Right hindlimb (tissue), 1 donor: ENCODE measurements around the gene CIB4.
A peak's percentile ranks its signal among the peaks of the same experiment; 100 is the strongest.

Experiments
- DNase-seq: peaks from one replicate; pipeline ENCODE4 v3.0.0-alpha.2; 2018

CIB4 gene

GRCh38 chr2:26619521-26619951, 21.6 kb downstream of the CIB4 start:
- no peak for DNase-seq

DNA sequence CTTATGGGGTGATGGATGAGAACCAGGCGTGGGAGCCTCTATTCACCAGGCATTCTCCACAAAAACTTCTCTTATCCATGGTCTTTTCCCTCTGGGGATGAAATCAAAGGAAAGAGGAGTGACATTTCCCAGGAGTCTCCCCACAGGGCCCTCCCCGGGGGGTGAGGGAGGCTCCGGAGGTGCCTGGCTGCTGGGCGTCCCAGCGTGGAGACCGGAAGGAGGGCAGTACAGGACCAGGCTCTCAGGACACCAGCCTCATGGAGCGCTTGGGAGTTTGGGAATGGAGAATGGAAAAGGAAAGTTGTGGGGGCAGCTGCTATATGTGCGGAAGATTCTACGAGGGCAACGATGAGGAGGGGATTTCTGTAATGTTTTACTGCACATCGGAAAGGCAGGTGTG, 22.1 kb downstream of the CIB4 start:
- no peak for DNase-seq

GRCh38 chr2:26618611-26619010, 22.6 kb downstream of the CIB4 start:
- DNase-seq, result no peak

GRCh38 chr2:26617588-26618083, 23.5 kb downstream of the CIB4 start:
- DNase-seq, result no peak

- DNase-seq, result no peak
Observed at GRCh38 chr2:26616706-26617587, 24.2 kb downstream of the CIB4 start.

GRCh38 chr2:26615860-26616705, 25.1 kb downstream of the CIB4 start:
- DNase-seq, result no peak

GRCh38 chr2:26615336-26615859, 25.8 kb downstream of the CIB4 start:
- no peak for DNase-seq

DNA sequence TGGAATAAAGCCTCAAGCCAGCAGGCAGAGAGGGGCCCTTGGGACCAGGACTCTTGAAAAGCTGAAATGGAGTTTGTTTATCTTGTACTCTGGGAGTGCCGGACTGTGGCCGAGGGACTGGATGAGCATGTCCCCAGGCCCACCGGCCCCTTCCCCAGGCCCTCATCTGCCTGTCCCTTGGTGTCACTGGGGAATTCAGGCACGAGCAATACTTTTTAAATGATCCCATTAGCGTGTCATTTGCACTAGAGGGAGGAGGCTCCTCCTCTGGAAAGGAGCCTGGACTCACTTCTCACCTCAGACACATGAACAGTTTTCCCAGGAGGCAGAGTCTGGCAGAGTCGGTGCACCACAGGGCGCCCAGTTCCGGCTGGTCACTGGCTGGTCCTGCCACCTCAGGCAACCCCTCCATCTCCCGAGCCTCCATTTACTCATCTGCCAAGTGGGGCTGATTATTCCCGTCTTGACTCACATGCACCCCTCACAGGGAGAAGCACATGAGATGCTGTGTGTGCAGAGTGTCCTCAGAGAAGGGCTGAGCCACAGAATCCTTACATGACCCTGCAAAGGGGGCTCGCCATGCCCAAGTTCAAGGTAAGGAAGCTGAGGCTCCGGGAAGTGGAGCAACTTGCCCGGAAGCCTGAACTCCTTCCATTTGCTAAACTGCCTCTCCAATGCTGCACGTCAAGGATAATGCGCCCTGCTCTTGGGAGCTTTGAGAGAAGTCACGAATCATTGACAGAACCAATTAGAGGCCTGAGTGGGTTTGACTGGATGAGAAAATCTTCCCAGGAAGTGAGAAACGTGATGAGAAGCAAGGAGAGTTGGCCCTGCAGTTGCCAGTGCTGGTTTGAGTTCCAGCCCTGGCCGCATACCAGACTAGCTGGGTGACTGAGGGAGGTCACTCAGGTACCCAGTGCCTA, 26.7 kb downstream of the CIB4 start:
- DNase-seq, result no peak

GRCh38 chr2:26613241-26614215, 27.6 kb downstream of the CIB4 start:
- peak; percentile 45 for DNase-seq

- no peak for DNase-seq
Observed at GRCh38 chr2:26612522-26613240, 28.5 kb downstream of the CIB4 start.

DNA sequence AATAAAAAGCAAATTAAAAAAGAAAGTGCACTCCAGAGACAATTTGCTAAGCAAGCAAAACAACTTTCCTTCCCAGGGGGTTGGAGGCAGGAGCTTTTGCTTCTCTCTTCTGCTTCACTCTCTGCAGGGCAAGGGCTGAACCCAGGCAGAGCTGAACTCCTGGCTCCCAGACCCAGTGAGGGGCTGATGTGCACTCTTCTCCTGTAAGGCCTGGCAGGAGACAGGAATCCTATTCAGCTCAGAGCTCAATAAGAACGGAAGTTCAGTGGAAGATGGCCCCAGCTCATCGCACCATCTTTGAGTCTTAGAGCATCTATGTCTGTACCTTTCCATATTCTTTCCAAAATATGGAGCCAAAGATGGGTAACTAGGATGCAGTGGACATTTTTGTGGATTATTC, 29.1 kb downstream of the CIB4 start:
- DNase-seq, result no peak

DNA sequence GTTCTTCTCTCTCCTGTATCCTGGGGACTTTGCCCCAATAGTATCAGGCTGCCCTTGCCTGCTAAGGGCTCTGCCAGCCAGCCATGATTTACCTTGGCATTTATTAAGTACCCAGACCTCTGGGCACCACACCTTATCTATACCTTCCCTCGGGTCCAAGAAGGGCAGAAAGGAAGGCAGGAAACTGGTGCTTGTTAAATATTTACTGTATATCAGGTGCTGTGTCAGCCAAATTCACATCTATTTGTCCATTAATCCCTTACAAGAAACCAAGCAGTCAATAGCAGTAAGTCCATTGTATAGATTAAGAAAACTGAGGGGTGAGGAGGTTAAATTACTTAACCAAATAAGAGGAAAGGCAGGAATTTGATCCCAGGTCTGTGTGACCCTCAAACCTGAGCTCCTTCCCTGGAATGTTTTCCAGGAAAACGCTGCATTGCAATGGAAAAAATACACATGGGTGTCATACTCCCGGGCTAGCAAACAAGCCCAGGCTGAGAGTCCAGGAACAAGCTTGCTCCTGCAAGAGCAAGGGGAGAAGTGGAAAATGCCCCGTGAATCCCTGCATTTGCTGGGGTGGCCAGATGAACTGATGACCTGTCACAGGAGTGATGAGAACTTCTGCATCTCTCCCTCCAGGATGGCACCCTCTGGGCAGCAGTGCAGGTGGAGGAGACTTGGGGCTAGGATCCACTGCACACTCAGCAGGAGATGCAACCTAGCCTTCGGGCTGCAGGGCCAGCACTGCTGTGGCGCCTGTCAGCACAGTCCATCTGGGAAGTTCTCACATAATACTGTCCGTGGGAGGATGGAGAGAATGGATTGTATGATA, 30.4 kb downstream of the CIB4 start:
- DNase-seq, result no peak

- no peak for DNase-seq
Observed at GRCh38 chr2:26609839-26610277, 31.3 kb downstream of the CIB4 start.

DNA sequence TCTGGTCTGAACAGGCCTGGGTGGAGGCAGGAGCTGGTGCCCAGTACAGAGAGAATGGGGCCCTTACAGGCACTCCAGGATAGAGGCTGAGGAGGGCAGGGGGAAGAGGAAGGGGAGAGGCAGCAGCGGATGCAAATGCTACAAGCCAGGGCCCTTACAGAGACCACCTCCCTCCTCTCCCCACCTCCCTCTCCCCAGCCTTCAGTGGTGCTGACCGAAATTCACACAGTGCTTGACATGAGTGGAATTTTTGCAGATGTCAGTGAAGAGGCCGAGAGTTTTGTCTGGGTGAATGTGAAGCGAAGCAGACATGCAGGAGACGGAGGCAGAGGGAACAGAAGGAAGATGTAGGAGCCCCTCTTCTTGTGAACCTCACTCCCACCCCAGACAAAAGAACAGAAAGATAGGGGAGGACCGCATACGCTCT, 31.9 kb downstream of the CIB4 start:
- DNase-seq, result no peak

DNA sequence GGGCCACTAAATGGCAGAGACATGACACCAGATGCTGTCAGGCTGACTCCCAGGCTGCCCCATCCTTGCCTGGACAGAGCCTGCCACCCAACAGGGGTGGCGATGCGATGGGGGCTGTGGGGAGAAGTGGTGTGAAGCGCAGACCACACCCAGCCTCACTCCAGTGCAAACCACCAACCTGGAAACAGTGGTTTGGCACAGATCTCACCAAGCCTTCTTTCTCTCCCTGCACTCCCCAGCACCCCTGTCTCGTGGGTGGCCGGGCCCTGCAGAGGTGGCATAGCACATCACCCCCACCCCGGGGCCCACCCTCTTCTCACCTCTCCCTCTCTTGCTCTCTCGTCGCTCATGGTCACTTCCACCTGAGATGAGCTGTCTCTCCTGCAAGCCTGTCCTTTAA, 32.6 kb downstream of the CIB4 start:
- DNase-seq, result no peak

- DNase-seq, result no peak
Observed at GRCh38 chr2:26607698-26608097, 33.5 kb downstream of the CIB4 start.

GRCh38 chr2:26606847-26607190, 34.3 kb downstream of the CIB4 start:
- no peak for DNase-seq

DNA sequence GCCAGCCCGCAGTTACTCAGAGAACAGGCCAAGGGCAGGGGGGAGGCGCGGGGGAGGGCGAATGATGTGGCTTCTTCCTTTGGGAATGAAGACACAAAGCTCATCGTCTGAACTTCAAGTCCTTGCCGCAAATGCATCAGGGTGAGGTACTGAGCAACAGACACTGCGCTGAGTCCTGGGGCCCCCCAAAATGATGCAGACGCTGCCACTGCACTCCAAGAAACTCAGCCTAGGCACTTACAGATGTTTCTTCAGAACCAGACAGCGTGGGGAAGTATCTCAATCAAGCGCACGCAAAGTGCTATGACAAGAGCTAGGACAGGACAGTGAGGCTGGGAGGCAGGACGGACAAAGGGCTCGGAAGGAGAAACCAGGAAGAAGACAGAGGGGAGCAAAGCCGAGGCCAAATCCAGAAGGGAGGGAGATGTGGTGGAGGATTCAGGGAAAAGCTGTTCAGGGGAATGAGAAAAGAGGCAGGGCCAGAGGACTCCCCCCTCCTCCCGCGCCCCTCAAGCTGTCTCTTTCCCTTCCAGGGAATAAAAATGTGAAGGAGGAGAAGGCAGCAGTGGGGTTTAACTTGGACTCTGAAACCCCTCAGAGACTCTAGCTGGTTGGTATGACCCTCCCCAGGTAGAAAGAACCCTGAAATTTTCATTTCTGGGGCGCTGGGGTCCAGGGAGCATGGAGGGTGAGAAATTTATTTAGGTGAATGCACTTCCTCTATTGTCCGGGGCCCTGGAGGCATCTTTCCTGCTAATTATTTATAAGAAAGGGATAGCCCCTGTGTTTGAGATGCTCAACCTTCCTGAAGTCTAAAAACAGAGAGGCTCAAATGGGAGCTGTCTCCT, 34.9 kb downstream of the CIB4 start:
- no peak for DNase-seq
